A673 (cell line): ENCODE results near the gene AK5. TPM values are rescaled to one million over a fixed set of nuclear protein-coding genes. Genes with fewer than 3 reads are reported as not detected.
A peak's percentile ranks its signal among the peaks of the same experiment; 100 is the strongest.

Experiments
- BruUV-seq: library from RNA; stranded (reverse); fragments of 400-500 nt; replicated peaks from 2 replicates; lab custom pipeline; 2021; lab: Mats Ljungman, UMichigan
- CTCF ChIA-PET: fragments of 300-600 bp; sonication (Branson Sonifier 250); formaldehyde crosslinking; loops from one replicate; lab custom pipeline; 2022; ENCODE audit warnings: antibody characterized with exemption; lab: Charles Lee
- POLR2A ChIA-PET: fragments of 300-600 bp; sonication (Branson Sonifier 250); formaldehyde crosslinking; loops from one replicate; lab custom pipeline; 2022; ENCODE audit warnings: antibody characterized with exemption; ENCODE audit not compliant: low non-redundant PET; lab: Charles Lee
- DNase-seq: peaks from one replicate; pipeline ENCODE4 v3.0.0-alpha.2; 2015; ENCODE audit warnings: low spot score
- H3K27ac ChIP-seq: fragments of 200-600 bp; sonication (generic); 2 replicates; pipeline ENCODE4 v1.5.1; 2016; ENCODE audit warnings: mixed run types, low read depth, mild to moderate bottlenecking, mixed read lengths, antibody characterized with exemption, low read length; ENCODE audit not compliant: poor library complexity, severe bottlenecking
- H3K27me3 ChIP-seq: fragments of 200-600 bp; sonication (generic); replicated peaks from 2 replicates; pipeline ENCODE4 v1.6.1; 2017; ENCODE audit warnings: mixed run types, low read depth, mild to moderate bottlenecking, mixed read lengths, antibody characterized with exemption, low read length; ENCODE audit not compliant: insufficient read depth, poor library complexity
- H3K36me3 ChIP-seq: fragments of 200-600 bp; sonication (generic); 2 replicates; pipeline ENCODE4 v1.6.1; 2016; ENCODE audit warnings: mixed run types, mild to moderate bottlenecking, mixed read lengths, antibody characterized with exemption, low read length; ENCODE audit not compliant: insufficient read depth, poor library complexity, severe bottlenecking
- H3K4me1 ChIP-seq: fragments of 200-600 bp; sonication (generic); 2 replicates; pipeline ENCODE4 v1.6.1; 2017; ENCODE audit warnings: mixed run types, mild to moderate bottlenecking, mixed read lengths, antibody characterized with exemption, low read length; ENCODE audit not compliant: insufficient read depth, poor library complexity, severe bottlenecking
- H3K4me3 ChIP-seq: fragments of 200-600 bp; sonication (generic); 2 replicates; pipeline ENCODE4 v1.5.1; 2016; ENCODE audit warnings: low read depth, mixed run types, mild to moderate bottlenecking, mixed read lengths, low read length; ENCODE audit not compliant: poor library complexity, severe bottlenecking
- H3K9me3 ChIP-seq: fragments of 200-600 bp; sonication (generic); 2 replicates; pipeline ENCODE4 v1.6.1; 2016; ENCODE audit warnings: mixed run types, low read depth, mild to moderate bottlenecking, mixed read lengths, antibody characterized with exemption, low read length; ENCODE audit not compliant: poor library complexity, severe bottlenecking
- CTCF ChIP-seq: fragments of 300-800, 200-600 bp; sonication (generic); conservative IDR thresholded peaks from 2 replicates; pipeline ENCODE4 v1.5.1; 2017; ENCODE audit warnings: low read depth, mild to moderate bottlenecking, antibody characterized with exemption, low read length, moderate library complexity, mixed read lengths
- EZH2 ChIP-seq: fragments of 200-600 bp; sonication (generic); IDR thresholded peaks from 2 replicates; pipeline ENCODE4 v1.6.1; 2017; ENCODE audit warnings: borderline replicate concordance, low read depth, mild to moderate bottlenecking, mixed read lengths, antibody characterized with exemption, low read length; ENCODE audit not compliant: poor library complexity, severe bottlenecking
- intact Hi-C: fragments of 100-400 bp; cut with micrococcal nuclease; formaldehyde crosslinking; loops from one replicate; pipeline ENCODE4 v1.10.0; 2022; ENCODE audit not compliant: unreplicated experiment
- total RNA-seq: library from RNA; stranded (reverse); gene quantifications from 2 replicates; pipeline ENCODE4 v1.2.3, GENCODE V29; 2021

AK5 gene
- total RNA-seq, 1 experiment from 2014 or later, result 0.47 TPM

- no peak for TF ChIP-seq EZH2
- no peak for TF ChIP-seq CTCF
- no TSS peak for BruUV-seq
- no peaks in the 10 kb centered on the region for H3K27me3 ChIP-seq
- no peak overlapping the region for H3K4me3 ChIP-seq
- ChIA-PET CTCF (no interaction called here), POLR2A (no interaction called here)
- no peaks in the 10 kb centered on the region for H3K36me3 ChIP-seq
- no peak overlapping the region for H3K27ac ChIP-seq
- no peaks in the 10 kb centered on the region for H3K4me1 ChIP-seq
- intact Hi-C loops, result no loop called here
- H3K9me3 ChIP-seq, result no peaks in the 10 kb centered on the region
- peak; percentile 12 for DNase-seq
Measured at GRCh38 chr1:77487631-77488030, 205.8 kb downstream of the AK5 start.

- POLR2A ChIA-PET, result no interaction called here
- no peak overlapping the region for H3K27ac ChIP-seq
- BruUV-seq, result no TSS peak
- H3K9me3 ChIP-seq, result no peaks in the 10 kb centered on the region
- intact Hi-C loops, result no loop called here
- DNase-seq, result no peak
- H3K4me3 ChIP-seq, result no peak overlapping the region
- no peak for TF ChIP-seq CTCF
- TF ChIP-seq EZH2, result no peak
- H3K36me3 ChIP-seq, result no peaks in the 10 kb centered on the region
- no peaks in the 10 kb centered on the region for H3K27me3 ChIP-seq
- no peaks in the 10 kb centered on the region for H3K4me1 ChIP-seq
- CTCF ChIA-PET, result no interaction called here
Measured at GRCh38 chr1:77489910-77490309, 208.1 kb downstream of the AK5 start.

- no peaks in the 10 kb centered on the region for H3K4me1 ChIP-seq
- DNase-seq, result no peak
- H3K27ac ChIP-seq, result no peak overlapping the region
- POLR2A ChIA-PET, result no interaction called here
- no peak overlapping the region for H3K4me3 ChIP-seq
- no TSS peak for BruUV-seq
- TF ChIP-seq CTCF, result no peak
- TF ChIP-seq EZH2, result no peak
- no peaks in the 10 kb centered on the region for H3K9me3 ChIP-seq
- intact Hi-C loops, result no loop called here
- H3K27me3 ChIP-seq, result no peaks in the 10 kb centered on the region
- H3K36me3 ChIP-seq, result no peaks in the 10 kb centered on the region
- CTCF ChIA-PET, result no interaction called here
Measured at GRCh38 chr1:77494026-77494425, 212.2 kb downstream of the AK5 start.
